Activated CD8-positive, alpha-beta memory T cell treated with anti-CD3 and anti-CD28 coated beads, Interleukin-2, amount 50 U/mL, for 4 hours (primary cell): ENCODE results near the gene STK11IP.

Source experiments
- DNase-seq: peaks from one replicate; pipeline ENCODE4 v3.0.0-alpha.2; 2020

Gene STK11IP

DNA sequence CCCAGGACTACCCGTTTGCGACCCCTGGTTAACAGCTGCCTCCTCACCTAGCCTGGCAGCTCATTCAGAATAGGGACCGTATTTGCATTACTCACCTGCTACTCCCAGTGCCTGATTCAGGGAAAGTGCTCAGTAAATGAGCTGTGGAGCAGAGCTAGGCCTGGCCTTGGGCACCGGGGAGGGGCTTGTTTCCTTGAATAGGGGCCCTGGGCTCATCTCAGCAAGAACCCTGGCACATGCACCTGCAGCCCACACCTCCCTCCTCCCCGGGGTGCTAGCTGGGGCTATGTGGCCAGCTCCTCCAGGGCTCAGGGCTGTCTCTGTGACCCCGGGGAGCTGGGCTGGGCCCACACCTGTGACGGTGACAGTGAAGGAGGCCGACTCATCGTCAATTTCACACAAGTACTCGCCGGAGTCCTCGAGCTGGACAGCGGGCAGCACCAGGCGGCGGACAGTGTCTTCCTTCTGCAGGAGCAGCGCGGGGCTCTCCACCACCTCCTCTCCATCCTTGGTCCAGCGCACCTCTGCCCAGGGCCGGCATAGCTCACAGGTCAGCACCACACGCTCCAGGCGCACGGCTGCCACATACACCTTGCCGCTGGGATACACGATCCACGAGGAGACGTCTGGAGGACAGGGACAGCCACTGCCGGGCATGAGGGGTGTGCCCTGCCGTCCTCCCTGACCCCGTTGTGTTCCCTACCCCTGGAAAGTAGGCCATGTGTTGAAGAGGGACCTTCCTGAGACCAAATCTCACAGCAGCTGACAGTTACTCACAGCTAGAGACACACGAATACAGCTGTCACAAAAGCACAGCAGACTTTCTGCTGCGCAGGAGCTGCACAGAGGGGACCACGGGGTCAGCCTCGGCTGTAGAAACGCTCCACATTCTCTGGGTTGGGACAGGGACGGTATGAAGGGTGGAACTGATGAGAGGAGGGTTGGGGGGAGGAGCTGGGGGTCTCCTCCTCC is 35.3 kb upstream of the STK11IP start:
- no peak for DNase-seq

DNA sequence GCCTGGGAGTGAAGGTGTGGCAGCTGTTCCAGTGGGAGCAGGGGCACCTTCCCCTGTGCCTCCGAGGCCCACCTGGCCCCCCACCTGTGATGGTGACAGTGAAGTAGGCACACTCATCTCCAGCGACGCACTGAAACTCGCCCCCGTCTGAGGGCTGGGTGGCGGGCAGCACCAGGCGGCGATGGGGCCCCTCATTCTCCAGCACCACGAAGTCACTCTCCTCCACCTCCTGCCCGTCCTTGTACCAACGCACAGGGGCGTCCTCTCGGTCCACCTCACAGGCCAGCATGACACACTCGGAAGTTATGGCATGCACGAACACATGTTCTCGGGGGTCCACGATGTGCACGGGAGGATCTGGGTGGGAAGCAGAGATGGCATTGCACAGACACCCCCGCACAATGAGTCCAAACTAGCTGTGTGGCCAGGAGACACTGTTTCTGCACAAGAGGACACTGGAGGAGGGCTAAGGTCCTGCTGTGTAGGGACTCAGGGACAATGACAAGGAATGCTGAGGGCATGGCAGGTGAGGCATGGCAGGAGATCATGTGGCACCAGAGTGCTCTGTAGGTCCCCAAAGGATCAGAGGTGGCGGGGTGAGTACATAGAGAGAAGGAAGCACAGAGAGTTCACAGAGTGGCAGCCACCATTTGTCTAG is 34.3 kb upstream of the STK11IP start:
- no peak for DNase-seq

DNA sequence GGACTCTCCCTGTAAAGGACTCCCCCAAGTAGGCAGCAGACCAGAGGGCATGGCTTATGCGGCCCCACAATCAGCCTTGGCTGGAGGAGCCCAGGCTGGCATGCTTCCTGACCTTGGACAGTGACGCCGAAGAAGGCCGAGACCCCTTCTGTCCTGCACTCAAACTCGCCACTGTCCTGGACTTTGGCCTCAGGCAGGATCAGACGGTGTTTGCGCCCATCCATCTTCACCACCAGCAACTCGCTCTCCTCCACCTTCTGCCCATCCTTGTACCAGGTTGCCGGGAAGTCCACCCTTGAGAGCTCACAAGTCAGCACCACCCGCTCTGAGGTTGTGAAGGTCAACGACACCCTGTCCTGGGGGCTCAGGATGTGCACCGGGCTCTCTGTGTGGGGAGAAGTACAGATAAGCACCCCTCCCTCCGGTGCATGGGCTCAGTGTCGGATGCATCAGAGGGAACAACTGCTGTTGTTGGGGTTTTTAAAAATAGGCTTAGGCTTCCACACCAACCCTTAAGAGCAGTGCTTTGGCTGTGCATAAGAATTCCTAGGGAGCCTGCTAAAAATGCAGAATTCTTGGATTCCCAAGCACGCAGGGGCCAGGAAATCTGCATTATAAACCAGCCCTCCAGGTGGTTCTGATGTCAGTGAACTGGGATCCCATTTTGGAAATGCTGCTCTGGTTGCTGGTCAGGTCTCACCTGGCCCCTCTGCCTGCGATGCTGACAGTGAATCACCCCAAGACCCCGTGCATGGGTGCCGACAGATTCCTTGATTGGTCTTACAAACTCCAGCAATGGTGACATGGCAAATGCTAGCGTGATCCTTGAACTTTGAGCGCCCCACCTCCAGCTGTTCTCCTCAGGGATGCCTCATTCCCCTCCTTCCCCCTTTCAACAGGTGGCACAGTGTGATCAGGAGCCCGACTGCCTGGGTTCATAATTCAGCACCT is 32.3 kb upstream of the STK11IP start:
- no peak for DNase-seq

DNA sequence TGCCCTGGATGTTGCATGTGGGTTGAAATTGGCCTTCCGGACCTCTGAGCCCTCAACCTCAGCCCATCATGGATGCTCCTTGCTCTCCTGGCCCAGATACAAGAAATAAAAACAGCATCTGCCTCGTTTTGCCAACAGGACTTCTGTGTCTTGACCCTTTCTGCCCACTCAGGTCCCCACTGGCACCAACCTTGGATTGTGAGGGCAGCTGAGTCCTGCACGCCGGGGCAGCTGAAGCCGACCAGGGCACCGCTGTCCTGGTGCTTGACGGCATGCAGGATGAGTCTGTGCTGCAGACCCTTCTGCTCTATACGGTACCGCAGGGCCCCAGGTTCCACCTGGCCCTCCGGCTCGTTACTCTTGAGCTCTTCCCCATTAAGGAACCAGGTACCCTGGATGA is 31.0 kb upstream of the STK11IP start:
- DNase-seq: no peak

DNA sequence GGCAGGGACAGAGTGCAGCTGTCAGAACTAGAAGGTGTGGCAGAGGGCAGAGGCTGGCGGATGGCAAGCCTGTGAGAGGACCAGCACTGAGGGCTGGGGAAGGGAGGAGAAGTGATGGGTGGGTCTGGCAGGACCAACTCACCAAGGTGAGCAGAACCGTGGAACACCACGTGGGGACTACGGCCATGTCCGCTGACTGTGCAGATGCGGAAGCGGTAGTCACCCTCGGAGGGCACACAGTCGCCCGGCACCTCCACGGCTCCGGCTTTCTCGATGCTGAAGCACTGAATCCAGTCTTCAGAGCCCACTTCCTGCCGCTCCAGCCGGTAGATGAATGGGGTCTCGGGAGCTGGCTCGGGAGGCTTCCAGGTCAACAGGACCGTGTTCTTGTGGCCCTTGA is 30.5 kb upstream of the STK11IP start:
- no peak for DNase-seq

DNA sequence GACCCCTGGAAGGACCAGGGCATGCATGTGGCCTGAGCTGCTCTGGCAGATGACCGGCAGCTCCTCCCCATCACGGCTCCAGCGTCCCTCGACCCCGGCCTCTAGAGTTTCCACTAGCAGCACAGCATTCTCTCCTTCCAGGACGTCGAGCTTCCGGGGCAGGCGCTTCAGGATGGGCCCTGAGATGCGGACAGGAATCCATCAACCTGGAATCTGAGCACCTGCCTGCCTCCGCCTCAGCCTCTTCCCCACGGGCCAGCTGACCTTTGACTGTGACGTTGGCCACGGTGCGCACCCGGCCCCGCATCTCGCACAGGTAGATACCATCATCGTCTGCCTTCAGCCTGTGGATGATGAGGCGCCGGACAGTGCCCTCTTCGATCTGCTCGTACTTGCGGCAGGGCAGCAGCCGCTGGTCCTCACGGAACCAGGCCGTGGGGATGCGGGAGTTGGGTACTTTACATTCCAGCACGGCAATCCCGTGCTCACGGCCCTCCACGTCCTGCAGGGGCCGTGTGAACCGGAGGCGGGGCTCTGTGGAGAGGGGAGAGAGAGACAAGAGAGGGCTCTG is 29.8 kb upstream of the STK11IP start:
- no peak for DNase-seq

DNA sequence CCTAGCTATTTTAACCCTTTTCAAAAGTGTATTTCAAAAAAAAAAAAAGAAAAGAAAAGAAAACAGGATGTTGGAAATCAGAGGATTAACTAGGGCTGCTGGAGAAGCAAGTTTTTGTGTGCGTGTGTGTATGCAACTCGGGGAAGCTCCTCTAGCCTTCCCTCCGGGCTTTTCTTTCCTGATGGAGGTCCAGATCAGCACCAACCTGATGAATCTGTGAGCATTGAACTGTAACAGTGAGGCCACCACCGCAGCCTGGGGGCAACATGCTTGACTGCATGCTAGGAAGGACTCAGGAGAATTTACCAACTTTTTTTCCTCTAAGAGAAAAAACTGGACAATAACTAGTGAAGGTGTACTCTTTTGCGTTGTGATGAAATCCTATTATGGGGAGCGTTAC is 28.6 kb upstream of the STK11IP start:
- DNase-seq: no peak

DNA sequence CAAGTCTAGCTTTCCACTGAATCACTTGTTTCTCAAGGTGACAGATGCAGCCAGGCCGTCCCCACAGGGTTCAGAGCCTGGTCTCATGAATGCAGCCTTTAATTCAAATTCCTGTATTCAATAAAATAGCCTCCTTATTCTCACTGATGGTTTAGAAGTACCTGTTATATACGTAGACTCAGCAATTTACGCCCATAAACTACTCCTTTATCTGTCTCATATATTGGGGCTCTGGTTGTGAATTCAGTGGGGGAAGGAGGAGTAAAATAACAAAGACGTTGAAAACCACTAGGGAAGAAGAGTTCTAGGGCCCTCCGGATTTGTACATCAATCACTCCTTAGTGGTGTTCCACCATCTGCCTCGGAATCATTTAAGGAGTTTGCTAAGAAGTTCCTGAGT is 28.0 kb upstream of the STK11IP start:
- no peak for DNase-seq

DNA sequence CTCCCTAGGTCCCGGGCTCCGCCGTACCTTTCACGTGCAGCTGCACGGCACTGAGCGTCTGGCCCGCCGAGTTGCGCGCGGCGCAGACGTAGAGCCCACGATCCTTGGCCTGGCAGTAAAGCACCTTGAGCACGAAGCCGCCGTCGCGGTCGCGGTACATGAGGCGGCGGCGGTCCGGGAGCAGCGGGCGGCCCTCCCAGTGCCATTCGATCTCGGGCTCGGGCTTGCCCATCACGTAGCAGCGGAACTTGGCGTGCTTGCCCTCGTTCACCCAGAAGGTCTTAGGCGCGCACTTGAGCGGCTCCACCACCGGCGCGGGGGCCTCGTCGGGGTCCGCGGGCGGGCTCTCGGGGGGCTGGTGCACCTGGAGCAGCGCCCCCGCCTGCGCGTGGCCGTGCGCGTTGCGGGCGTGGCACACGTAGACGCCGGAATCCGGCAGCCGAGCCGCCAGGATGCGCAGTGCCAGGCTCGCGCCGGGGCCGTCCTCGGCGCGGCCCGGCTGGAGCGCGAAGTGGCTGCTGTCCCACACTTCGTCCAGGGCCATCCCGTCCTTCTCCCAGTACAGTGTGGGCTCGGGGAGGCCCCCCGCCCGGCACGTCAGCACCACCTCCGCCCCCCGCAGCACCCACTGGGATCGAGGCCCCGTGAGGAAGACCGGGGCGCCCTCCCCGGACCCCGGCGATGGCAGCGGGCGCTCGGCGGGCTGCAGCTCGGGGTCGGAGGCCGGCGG is 27.3 kb upstream of the STK11IP start:
- DNase-seq: no peak

DNA sequence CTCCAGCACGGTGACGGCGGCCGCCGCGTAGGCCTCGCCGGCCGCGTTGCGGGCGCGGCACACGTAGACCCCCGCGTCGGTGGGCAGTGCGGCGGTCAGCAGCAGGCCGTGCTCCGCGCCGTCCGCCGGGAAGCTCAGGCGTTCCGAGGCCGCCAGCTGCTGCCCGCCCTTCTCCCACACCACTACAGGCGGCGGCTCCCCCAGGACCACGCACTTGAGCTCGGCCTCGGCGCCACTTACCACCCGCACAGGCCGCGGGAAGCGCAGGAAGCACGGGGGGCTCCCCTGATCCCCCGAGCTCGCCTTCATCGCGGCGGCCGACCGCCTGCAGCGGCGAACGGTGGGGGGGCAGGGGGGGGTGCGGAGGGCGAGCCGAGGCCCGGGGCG is 26.7 kb upstream of the STK11IP start:
- DNase-seq: no peak

DNA sequence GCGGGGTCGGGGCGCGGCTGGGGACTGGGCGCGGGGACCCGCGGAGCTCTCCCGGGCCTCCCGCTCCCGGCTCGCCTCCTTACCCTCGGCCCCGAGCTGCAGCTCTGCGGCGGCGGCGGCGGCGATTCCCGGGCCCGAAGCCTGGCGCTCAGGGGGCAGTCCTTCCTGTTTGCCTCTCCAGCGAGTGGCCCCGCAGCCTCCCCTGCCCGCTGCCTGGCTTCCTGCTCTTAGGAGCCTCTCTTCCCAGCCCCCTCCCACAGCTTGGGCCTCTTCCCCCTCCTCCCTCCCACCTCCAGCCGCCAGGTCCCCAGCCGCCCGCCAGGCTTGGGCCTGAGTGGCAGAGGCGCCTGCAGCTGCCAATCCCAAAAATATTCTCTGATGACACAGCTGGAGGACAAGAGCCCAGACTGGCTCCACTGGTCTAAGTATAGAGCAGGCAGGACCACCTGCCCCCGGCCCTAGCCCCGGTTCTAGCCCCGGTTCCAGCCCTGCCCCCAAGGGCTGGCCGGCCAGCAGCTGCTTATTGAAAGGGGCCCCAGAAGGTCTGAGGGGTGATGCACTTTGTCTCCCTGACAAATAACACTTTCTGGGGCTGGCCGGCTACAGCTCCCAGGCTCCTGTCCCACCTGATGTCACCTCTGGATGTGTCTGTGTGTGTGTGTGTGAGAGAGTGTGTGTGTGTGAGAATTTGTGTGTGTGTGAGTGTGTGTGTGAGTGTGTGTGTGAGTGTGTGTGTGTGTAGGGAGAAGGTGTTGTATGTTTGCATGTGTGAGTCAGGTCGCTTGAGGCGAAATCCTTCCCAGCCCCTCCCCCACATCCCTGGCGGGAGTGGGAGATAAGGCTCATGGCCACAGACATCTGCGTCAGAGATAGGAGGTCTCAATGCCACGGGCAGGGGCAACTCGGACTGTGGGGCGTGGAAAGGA is 26.1 kb upstream of the STK11IP start, which contains the start of gene OBSL1:
Gene OBSL1 (minus strand): TSS at position 229 of the 926 bp plus-strand sequence. CDS start 307 bp downstream, outside the sequence.
- no peak for DNase-seq

DNA sequence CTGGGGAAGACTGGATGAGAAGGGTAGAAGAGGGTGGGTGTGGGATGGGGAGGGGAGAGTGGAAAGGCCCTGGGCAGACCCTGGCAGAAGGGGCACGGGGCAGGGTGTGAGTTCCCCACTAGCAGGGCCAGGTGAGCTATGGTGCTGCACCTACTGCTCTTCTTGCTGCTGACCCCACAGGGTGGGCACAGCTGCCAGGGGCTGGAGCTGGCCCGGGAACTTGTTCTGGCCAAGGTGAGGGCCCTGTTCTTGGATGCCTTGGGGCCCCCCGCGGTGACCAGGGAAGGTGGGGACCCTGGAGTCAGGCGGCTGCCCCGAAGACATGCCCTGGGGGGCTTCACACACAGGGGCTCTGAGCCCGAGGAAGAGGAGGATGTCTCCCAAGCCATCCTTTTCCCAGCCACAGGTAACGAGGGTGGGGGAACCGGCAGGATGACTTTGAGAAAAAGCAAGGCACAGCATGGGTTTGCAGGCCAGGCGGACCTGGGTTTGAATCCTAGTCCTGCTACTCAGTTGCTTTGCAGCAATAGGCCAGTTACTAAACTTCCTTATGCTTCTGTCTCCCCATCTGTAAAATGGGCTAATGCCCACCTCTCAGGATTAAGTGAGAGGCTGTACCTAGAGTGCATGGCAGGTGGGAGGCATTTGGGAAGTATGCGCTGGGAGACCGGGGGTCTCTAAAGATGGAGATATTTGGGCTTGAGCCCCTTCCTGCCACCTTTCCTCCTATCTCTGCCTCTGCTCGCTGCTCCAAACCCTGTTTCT is 25.2 kb upstream of the STK11IP start, which contains the start of gene INHA:
Gene INHA (plus strand): TSS at position 74 of the 765 bp plus-strand sequence. CDS start 65 bp downstream, at position 139.
- DNase-seq: no peak

DNA sequence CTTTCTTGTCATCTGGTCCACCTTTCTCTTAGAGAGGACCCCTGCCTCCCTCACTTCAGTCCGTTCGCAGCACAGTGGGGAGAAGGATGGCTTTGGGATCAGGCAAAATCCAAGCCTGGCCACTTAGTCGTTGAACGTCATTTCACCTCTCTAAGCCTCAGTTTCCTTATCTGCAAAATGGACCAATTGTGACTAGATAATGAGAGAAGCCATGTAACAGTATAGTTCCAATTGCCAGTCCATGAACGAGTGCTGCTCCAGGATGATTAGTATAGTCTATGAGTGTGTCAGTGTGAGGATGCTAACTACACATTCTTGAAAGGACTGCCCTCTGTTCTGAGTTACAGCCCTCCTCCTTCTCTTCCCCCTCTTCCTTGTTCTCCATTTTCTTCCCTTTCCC is 24.5 kb upstream of the STK11IP start:
- no peak for DNase-seq

DNA sequence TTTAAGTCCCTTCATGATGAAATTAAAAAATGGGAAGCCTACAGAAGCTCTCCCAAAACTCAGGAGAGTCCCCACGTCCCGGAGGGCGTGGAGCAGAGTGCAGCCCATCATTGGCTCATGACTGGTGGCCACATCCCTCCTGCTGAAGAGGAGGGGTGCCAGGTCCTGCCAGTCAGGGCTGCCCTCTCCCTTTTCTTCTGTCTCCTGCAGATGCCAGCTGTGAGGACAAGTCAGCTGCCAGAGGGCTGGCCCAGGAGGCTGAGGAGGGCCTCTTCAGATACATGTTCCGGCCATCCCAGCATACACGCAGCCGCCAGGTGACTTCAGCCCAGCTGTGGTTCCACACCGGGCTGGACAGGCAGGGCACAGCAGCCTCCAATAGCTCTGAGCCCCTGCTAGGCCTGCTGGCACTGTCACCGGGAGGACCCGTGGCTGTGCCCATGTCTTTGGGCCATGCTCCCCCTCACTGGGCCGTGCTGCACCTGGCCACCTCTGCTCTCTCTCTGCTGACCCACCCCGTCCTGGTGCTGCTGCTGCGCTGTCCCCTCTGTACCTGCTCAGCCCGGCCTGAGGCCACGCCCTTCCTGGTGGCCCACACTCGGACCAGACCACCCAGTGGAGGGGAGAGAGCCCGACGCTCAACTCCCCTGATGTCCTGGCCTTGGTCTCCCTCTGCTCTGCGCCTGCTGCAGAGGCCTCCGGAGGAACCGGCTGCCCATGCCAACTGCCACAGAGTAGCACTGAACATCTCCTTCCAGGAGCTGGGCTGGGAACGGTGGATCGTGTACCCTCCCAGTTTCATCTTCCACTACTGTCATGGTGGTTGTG is 23.0 kb upstream of the STK11IP start:
- DNase-seq: no peak

DNA sequence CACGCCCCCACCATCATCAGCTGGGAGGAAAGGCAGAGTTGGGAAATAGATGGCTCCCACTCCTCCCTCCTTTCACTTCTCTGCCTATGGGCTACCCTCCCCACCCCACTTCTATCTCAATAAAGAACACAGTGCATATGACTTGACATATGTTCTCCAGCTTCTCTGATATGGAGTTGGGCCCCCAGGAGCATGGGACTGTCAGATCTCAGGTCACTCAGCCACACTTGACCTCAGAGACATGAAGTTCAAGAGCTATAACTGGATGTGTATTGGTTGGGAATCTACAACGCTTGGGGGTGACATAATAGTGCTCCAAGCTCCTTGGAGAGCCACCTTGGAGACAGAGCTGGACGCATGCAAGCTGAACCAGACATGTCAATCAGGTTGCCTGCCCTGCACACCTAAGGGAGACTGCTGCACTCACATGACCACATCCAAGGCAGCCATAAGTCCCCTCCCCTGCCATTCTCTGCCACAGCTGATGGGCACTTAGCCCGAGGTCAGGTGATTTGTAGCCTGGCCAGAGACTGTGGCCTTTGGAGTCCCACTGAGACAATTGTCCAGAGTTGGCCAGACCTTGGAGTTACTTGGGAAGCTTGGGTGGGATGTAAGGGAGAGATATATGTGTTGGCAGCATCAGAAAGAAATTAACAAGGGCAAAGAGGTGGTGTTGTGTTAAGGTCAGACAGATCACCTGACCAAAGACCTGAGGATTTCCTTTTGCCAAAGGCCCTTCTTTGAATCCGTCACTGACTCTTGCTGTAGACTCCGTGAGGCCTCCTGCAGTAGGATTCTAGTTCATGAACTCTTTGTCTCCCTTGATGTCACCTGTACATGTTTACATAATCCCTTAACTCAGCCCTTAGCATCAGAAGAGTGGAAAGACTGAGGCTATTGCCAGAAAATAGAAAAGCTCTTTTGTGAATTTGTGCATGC is 21.8 kb upstream of the STK11IP start:
- DNase-seq: no peak

DNA sequence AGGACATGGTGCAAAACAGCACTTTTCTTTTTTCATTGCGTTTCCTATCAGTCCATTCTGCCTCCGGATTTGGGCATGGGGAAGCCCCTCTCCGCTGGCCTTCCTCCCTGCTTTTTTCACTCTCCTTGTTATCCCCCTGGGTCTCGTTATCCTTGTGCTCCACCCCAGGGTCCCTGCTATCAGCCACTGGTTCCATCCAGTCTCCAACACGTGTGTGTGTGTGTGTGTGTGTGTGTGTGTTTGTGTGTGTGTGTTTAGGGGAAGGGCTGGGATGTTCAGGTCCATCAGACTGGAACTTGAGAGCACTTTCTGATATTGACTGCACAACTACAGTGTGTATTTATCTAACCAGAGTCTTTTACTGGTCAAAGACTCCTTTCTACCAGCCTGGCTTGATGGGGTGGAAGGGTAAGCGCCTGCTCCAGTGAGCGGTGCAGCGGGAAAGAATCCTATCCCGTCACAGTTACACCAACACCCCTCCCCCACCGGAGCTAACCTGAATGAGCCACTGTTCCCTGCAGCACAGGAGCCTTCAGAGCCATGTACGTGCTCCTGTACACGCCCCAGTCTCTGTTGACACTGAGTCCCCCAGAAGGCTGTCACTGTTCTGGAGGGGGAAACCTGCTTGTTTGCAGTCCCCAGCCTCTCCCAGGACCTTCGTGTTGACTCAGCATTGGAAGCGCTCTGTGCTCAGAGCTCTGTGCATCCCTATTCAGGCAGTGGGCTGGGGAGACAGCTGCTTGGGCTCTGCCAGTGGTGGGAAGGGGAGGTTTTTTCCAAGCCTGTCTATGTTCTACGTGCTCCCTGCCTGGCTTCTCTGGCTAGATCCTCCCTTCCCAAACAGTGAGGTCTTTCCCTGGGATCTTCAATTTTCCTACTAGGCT is 20.9 kb upstream of the STK11IP start:
- DNase-seq: no peak
